Stimulated activated CD8-positive, alpha-beta memory T cell treated with anti-CD3 and anti-CD28 coated beads, Interleukin-4, amount 100 ng/mL, for 1 hour (primary cell): ENCODE data around the gene TMEFF1.
"Not testable (repeated sequence)": the region's sequence is repeated elsewhere in the genome, so short reads cannot be mapped to it uniquely, and the experiment has no call there.

Experiments
- DNase-seq, 2 donors: peaks; one replicate each; pipeline ENCODE4 v3.0.0-alpha.2; 2020; ENCODE audit warnings: low read depth in 2 of 2, low spot score in 1 of 2

Gene TMEFF1

GRCh38 chr9:100489836-100490235, 16.9 kb downstream of the TMEFF1 start:
- no peak for DNase-seq

GRCh38 chr9:100492952-100493351, 20.0 kb downstream of the TMEFF1 start:
- no peak for DNase-seq

- no peak for DNase-seq
Measured at GRCh38 chr9:100498592-100498991, 25.6 kb downstream of the TMEFF1 start.

GRCh38 chr9:100499460-100499859, 26.5 kb downstream of the TMEFF1 start:
- DNase-seq = no peak

GRCh38 chr9:100499866-100500265, 26.9 kb downstream of the TMEFF1 start:
- DNase-seq = no peak

GRCh38 chr9:100505564-100506159, 32.7 kb downstream of the TMEFF1 start:
- DNase-seq = peak; percentile 13 to 22

GRCh38 chr9:100507350-100507749, 34.4 kb downstream of the TMEFF1 start:
- not testable (repeated sequence) for DNase-seq

GRCh38 chr9:100511205-100511604, 38.3 kb downstream of the TMEFF1 start:
- no peak for DNase-seq

- DNase-seq = no peak
Measured at GRCh38 chr9:100515578-100516494, 42.9 kb downstream of the TMEFF1 start.

GRCh38 chr9:100521282-100521681, 48.3 kb downstream of the TMEFF1 start:
- no peak for DNase-seq

GRCh38 chr9:100525563-100525962, 52.6 kb downstream of the TMEFF1 start:
- DNase-seq = no peak

- not testable (repeated sequence) for DNase-seq
Measured at GRCh38 chr9:100527180-100527794, 54.3 kb downstream of the TMEFF1 start.

- no peak for DNase-seq
Measured at GRCh38 chr9:100534401-100534800, 61.5 kb downstream of the TMEFF1 start.

GRCh38 chr9:100540327-100540726, 67.4 kb downstream of the TMEFF1 start:
- no peak for DNase-seq

- DNase-seq = no peak
Measured at GRCh38 chr9:100549048-100549447, 76.1 kb downstream of the TMEFF1 start.

GRCh38 chr9:100554935-100555401, 82.0 kb downstream of the TMEFF1 start:
- no peak for DNase-seq

- no peak for DNase-seq
Measured at GRCh38 chr9:100555471-100555870, 82.5 kb downstream of the TMEFF1 start.

- no peak for DNase-seq
Measured at GRCh38 chr9:100557053-100557452, 84.1 kb downstream of the TMEFF1 start.

GRCh38 chr9:100561256-100561655, 88.3 kb downstream of the TMEFF1 start:
- no peak for DNase-seq

GRCh38 chr9:100567856-100568255, 94.9 kb downstream of the TMEFF1 start:
- no peak for DNase-seq

GRCh38 chr9:100573655-100574260, 100.8 kb downstream of the TMEFF1 start:
- no peak for DNase-seq
